Suppressor macrophage (primary cell): ENCODE results near the gene HPS3.
"Not testable (repeated sequence)": the region's sequence is repeated elsewhere in the genome, so short reads cannot be mapped to it uniquely, and the experiment has no call there.

ENCODE experiments used
- DNase-seq, 4 experiments: peaks; one replicate each; pipeline ENCODE4 v3.0.0-alpha.2; 2020 to 2022

HPS3 gene

DNA sequence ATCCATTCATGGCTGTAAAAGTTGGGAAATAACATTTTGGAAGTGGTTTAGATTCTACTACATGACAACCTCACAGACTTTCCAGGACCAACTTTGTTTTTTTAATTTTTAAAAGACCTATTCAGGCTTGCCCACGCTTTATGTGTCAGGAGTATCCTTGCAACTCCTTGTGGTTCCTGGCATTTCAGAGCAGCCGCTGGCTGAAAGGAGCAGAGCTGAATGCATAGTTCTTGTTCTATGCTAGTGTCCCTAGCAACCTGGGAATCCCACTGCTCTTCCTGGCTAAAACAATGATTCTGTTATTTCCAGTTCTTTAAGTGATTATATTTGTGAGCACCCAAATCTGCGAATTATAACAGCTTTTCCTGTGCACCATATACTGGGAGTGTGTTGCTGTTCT, 57.3 kb downstream of the HPS3 start:
- DNase-seq = no peak

DNA sequence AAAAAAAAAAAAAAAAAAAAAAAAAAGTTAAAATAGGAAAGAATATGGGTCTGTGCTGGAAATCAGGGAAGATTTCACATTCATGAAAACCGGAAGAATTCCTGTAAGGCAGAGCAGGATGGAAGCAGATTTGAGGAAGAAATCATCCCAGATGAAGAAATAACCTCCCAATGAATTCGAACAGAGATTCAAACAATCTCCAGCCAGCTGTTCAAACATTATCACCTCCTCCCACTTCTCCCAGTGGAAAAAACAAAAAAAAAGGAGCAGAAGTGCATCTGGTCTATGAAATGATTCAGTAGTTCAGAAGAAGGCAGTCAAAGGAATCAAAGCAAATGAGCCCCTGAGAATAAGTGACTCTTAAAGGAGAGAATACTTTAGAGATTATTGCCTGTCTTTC, 59.1 kb downstream of the HPS3 start:
- DNase-seq = no peak

DNA sequence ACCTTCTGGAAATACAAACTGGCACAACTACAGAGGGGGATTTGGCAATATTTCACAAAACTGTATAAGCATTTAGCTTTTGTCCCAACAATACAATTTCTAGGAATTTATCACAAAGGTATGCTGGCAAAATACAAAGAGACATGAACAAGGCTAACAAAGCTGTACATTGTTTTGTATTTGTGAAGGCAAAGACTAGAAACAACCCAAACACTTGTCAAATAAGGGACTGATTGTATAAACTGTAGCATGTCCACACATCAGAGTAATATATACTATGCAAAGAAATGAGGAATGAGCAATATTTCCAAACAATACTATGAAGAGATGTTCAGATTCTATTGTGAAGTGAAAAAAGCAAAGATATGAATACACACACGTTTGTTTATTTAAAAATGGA, 65.8 kb downstream of the HPS3 start:
- no peak for DNase-seq

DNA sequence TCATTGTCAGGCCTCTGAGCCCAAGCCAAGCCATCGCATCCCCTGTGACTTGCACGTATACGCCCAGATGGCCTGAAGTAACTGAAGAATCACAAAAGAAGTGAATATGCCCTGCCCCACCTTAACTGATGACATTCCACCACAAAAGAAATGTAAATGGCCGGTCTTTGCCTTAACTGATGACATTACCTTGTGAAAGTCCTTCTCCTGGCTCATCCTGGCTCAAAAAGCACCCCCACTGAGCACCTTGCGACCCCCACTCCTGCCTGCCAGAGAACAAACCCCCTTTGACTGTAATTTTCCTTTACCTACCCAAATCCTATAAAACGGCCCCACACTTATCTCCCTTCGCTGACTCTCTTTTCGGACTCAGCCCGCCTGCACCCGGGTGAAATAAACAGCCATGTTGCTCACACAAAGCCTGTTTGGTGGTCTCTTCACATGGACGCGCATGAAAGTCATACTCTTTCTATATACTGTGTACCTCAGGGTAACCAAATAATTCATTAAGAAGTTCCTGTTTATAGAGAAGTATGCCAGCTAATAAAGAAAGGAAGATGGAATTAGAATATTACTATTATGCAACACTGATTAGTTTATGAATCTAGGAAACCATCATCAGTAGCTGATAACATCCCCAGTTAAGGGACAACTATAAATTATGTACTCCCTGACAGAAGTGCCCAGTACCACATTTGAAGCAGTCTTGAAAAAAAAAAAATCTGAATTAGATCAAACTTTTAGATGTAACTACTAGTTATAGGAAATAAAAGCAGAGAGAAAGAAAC, 67.6 kb downstream of the HPS3 start:
- not testable (repeated sequence) for DNase-seq

DNA sequence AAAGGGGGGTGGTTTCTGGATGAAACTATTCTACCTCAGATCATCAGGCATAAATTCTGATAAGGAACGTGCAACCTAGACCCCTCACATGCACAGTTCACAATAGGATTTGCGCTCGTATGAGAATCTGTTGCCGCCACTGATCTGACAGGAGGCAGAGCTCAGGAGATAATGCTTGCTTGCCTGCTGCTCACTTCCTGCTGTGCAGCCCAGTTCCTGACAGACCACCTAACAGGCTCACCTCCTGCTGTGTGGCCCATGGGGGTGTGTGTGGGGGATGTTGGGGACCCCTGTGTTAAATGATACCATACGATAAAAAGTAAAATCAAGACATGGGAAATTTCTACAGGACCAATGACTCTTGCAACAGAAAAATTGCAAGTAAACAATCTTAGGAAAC, 68.2 kb downstream of the HPS3 start:
- no peak for DNase-seq

DNA sequence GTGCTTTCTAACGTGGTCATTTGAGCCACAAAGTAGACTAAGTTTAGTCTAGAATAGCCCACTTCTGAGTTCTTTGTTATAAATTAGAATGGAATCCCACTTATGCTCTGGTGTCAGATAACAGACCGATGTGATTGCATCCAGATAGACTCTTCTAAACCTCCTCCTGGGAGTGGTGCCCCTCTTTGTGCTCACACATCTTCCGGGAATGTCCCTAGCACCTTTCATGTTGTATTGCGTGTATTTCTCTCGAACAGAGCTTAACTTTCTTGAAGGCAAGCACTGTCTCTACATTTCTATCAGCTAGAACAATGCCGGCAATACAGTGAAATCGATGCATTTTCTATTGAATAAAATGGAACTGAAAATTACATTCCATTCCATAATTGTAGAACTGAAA, 69.2 kb downstream of the HPS3 start:
- DNase-seq = no peak

DNA sequence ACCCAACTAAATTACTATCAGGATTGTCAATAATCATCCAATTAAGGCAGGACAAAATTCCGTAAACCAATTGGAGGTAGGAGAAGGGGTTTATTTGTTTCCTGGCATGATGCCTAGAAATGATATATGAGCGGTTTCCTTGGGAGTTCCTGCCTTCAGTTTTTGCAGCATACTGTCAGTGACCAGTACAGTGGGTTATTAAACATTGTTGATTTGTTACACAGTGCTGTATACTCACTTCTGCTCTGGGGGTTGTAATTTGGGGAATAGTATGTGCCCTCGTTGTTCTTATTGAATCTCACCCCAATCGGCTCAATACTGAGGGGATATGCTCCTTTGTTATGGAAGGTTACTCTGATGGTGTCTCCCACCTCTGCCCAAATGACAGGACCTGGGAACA, 70.0 kb downstream of the HPS3 start:
- DNase-seq = peak in 1 of 4 experiments; percentile 7

DNA sequence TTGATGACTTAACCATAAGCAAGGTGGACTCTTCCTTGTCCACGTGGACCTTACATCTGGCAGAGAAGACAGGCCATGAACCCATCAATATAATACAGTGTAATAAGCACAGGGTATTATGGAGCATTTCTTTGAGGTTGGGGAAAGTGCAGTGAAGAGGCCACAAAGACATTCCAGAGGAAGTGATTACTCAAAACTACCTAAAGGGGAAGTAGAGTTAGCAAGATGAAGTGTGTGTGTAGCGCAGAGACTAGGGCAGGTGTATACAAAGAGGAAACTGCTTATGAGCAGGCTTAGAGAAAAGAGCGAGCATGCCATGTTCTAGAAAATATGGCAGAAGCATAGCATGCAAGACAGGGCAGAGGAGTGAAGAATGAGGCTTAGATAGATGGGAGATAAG, 74.3 kb downstream of the HPS3 start:
- DNase-seq = peak; percentile 20 to 65 (median 42)

DNA sequence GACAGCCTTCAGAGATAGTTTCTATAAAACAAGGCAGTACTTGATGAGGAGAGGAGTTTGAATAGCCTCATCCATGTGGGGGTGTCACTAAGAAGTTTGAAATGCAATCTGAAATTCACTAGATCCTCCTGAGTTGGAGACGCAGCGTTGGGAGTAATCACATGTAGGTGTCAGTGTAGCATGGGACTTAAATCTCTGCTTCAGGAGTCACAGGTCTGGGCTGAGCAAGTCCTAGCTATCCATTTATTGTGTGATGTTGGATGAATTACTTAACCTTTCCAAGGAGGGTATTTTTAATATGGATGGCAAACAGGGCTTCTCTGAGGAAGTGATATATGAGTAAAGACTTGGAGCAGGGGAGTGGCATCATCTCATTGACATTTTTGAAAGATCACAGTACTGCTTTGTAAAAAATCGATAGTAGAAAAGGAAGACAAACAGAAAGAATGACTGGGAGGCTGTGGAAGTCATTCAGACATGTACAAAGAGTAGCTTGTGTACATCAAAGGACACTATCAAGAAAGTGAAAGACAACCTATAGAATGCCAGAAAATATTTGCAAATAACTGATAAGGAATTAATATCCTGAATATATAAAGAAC, 75.1 kb downstream of the HPS3 start:
- no peak for DNase-seq

DNA sequence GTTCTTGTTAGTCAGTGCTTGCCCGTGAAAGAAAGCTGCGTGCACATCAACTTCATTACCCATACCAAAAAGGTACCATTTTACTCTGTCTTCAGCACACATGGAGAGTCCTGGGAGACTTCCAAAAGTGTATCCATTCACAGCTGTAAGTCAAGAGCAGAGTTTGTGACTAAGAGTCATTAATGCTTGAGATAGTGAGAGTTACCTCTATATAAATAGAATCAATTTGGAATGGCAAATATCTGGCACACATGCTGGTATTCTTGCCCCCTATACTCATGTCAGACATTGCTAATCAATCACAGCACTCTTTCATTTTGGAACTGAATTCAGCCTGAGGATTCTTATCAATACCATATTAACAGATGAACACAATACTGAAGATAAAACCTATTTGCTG, 78.0 kb downstream of the HPS3 start:
- no peak for DNase-seq

DNA sequence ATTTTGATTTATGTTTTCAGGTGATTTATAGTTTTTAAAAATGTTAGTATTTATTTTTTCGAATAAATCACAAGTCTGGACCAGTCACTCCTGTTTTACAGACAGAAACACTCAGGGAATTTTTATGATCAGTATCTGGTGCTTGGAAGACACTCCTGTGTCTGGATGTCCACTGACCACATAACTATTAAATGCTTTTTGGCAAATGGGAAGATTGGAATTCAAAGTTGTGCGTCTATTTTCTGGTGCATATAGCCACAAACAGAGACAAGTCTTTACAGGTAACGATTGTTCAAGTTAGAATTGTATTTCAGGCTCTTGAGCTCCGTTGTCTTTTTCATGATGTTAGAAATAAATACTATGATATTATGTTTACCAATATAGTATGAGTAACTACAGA, 80.0 kb downstream of the HPS3 start:
- DNase-seq = no peak

DNA sequence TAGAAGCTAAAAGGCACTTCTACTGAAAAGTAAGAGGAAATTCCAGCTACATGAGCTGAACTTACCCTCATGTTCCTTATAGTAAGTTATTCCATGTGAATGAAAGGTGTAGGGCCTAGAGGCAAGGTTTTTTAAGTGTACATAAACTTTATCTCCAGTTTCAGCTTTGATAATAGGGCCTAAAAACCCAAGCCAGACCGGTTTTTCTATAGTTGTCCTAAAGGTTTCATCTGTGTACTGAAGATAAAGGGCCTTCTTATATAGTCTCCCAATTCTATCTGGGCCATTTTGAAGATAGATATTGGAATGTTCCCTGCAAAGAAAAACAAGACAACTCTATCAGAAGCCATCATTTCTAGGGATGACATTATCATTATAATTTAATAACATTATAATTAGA, 82.9 kb downstream of the HPS3 start:
- no peak for DNase-seq

DNA sequence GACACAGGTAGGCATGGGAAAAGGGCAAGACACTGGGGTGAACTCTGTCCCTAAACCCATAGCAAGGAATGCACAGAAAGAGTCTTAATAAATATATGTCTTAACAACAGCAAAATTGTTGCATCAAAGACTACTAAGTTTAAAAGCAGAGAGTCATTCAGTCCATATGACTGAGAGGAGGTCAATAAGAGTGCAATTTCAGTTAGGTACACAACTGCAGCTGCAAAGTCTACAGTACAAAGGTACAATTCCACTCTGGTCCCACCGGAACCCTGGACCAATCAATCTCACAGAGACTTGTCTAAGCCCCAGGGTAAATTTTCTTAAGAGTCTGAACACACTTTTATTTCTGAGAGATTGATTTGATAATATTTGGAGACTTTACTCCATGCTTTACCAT, 85.3 kb downstream of the HPS3 start:
- DNase-seq = no peak

DNA sequence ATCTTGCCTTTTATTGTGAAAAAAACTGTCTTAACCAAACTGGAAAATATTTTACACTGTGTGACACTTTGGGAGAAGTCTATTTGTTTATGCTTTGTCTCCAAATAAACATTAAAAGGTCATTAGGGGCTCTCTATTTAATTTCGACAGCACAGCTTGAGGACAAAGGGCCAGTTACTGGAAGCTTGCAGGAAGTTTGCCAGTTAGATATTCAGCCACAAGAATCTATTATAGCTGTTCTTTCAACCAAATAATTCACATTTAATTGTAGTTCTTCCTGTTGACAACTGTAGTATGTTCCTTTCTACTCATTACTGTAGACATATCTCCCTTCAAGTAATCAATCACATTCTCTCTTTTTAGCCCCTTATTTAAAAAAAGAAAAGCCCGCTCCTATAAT, 86.1 kb downstream of the HPS3 start:
- no peak for DNase-seq

DNA sequence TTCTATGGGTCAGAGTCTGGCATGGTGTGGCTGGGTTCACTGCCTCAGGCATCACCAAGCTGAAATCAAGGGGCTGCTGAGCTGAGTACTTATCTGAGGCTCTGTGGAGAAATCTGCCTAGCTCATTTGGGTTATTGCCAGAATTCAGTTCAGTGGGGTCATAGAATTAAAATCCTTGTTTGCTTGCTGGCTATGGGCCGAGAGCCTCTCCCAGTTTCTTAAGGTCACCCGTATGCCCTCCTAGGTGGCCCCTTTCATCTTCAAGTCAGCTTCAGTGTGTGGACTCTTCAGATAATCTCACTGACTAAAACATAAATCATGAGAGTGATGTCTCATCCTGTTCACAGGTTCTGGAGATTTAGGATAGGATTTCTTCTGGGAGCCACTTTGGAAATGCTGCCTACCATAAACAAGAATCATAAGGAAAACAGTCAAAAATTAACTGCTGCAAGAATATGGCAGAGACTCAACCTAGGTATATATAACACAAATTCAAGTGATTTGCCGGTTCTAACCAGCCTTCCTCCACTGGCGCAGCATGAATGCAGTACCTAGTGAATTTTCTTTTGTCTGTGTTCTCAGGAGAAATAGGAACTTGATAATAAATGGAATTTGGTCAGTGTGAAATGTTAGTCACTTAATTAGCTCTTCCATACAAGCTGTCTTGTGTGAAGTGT, 86.9 kb downstream of the HPS3 start:
- no peak for DNase-seq

DNA sequence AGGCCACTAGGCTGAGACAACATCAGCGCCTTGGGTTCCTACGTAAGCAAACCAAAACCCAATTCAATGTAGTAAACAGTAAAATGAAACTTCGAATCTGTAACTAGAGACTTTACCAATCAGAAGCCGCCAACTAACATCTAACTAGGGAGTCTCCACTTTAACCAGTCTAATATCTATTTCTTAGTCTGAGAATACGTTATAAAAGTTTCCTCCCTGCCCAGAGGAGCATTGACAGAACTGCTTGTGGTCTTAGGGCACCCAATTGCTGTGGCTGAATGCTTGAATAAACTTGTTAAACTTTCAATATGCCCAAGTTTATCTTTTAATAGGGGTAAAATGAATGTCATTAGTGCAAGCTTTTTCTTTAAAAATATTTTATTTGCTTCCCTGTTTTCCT, 87.9 kb downstream of the HPS3 start:
- DNase-seq = no peak

DNA sequence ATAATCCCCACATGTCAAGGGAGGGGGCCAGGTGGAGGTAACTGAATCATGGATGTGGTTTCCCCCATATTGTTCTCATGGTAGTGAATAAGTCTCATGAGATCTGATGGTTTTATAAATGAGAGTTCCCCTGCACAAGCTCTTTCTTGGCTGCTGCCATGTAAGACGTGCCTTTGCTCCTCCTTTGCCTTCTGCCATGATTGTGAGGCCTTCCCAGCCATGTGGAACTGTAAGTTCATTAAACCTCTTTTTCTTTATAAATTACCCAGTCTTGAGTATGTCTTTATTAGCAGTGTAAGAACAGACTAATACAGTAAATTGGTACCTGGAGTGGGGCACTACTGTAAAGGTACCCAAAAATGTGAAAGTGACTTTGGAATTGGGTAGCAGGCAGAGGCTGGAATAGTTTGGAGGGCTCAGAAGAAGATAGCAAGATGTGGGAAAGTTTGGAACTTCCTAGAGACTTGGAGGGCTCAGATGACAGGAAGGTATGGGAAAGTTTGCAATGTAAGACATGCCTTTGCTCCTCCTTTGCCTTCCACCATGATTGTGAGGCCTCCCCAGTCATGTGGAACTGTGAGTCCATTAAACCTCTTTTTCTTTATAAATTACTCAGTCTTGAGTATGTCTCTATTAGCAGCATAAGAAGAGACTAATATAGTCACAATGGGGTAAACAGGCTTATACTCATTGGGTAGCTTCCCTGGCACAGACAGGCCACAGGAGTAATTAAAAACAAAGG, 90.1 kb downstream of the HPS3 start:
- not testable (repeated sequence) for DNase-seq

DNA sequence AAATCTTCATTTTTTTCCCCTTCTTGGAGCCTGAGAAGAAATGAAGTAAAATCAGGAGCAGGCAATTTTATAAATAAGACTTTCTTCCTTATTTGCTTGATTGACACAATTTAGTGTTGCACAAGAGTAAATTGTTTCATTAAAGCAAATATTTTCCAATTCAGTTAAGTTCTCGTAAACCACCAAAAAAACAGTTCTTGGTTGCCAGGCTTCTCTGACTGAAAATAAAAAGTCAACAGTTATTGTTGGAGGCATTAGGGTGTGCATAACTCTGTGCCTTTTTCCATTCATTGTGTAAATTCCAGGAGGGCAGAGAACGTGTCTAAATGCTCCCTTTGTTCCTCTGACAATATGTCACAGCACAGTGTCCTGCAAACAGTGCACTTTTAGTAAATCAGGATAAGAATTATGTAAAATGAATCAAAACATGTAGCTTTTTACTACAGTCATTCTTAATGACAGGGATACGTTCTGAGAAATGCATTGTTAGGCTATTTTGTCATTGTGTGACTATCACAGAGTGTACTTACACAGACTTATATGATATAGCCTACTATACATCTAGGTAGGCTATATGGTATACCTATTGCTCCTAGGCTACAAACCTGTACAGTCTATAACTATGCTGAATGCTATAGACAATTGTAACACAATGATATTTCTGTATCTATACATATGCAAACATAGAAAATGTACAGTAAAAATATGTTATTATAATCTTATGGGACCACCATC, 92.5 kb downstream of the HPS3 start, which contains the start of gene CP:
TSS of gene CP (minus strand) at position 47 of the 735 bp plus-strand sequence. CDS start at position 10, 37 bp downstream.
- peak in 2 of 4 experiments; percentile 3 to 27 for DNase-seq
